ENCODE measurements around the gene PTCD2. TPM values are rescaled to one million over a fixed set of nuclear protein-coding genes. Genes with fewer than 3 reads are reported as not detected.

Gene PTCD2
- total and polyA plus RNA-seq, 2 experiments from 2014 or later: 6.3 to 14.3 TPM

- H3K9me3 ChIP-seq (ENCODE audit: low read depth): no peaks in the 10 kb centered on the region
These were observed 28.6 kb upstream of the PTCD2 start for GRCh38 chr5:72291601-72292000.

GRCh38 chr5:72292411-72292810 is 27.8 kb upstream of the PTCD2 start:
- Histone ChIP-seq H3K4me3 (no peak overlapping the region), H3K27me3 (no peaks in the 10 kb centered on the region), H3K9me3 (ENCODE audit: low read depth) (no peaks in the 10 kb centered on the region), H3K36me3 (peaks cover 9% of the 10 kb centered on the region), H3K27ac (no peak overlapping the region), H3K4me1 (ENCODE audit: low read depth) (peaks cover 16% of the 10 kb centered on the region)
- no peak for DNase-seq (ENCODE audit: low read depth in 1 of 2, low spot score in 1 of 2)
- TF ChIP-seq CTCF (IDR thresholded peaks at IDR 0.05; ENCODE audit: low read depth, low read length): no peak

More at GRCh38 chr5:72291601-72292000, 28.6 kb upstream of the PTCD2 start:
- H3K4me3 ChIP-seq: no peak overlapping the region
- TF ChIP-seq CTCF (IDR thresholded peaks at IDR 0.05; ENCODE audit: low read depth, low read length): no peak
- peaks cover 8% of the 10 kb centered on the region for H3K36me3 ChIP-seq
- no peak overlapping the region for H3K27ac ChIP-seq
- DNase-seq (ENCODE audit: low read depth in 1 of 2, low spot score in 1 of 2): no peak
- peaks cover 19% of the 10 kb centered on the region for H3K4me1 ChIP-seq (ENCODE audit: low read depth)
- no peaks in the 10 kb centered on the region for H3K27me3 ChIP-seq

GRCh38 chr5:72293495-72294055 is 26.6 kb upstream of the PTCD2 start:
- Histone ChIP-seq H3K4me1 (ENCODE audit: low read depth) (peaks cover 15% of the 10 kb centered on the region), H3K27ac (no peak overlapping the region), H3K36me3 (peaks cover 9% of the 10 kb centered on the region), H3K27me3 (no peaks in the 10 kb centered on the region), H3K9me3 (ENCODE audit: low read depth) (no peaks in the 10 kb centered on the region), H3K4me3 (no peak overlapping the region)
- TF ChIP-seq CTCF (IDR thresholded peaks at IDR 0.05; ENCODE audit: low read depth, low read length): no peak
- no peak for DNase-seq (ENCODE audit: low read depth in 1 of 2, low spot score in 1 of 2)

- no peaks in the 10 kb centered on the region for H3K9me3 ChIP-seq (ENCODE audit: low read depth)
- no peak overlapping the region for H3K27ac ChIP-seq
- TF ChIP-seq CTCF (IDR thresholded peaks at IDR 0.05; ENCODE audit: low read depth, low read length): no peak
- peaks cover 10% of the 10 kb centered on the region for H3K4me1 ChIP-seq (ENCODE audit: low read depth)
- peaks cover 9% of the 10 kb centered on the region for H3K36me3 ChIP-seq
- no peaks in the 10 kb centered on the region for H3K27me3 ChIP-seq
- H3K4me3 ChIP-seq: no peak overlapping the region
- DNase-seq (ENCODE audit: low read depth in 1 of 2, low spot score in 1 of 2): no peak
These were observed 25.7 kb upstream of the PTCD2 start for GRCh38 chr5:72294473-72294872.

GRCh38 chr5:72295539-72295938 is 24.6 kb upstream of the PTCD2 start:
- Histone ChIP-seq H3K27ac (no peak overlapping the region), H3K4me1 (ENCODE audit: low read depth) (peaks cover 10% of the 10 kb centered on the region), H3K27me3 (no peaks in the 10 kb centered on the region), H3K4me3 (no peak overlapping the region), H3K9me3 (ENCODE audit: low read depth) (no peaks in the 10 kb centered on the region), H3K36me3 (peaks cover 9% of the 10 kb centered on the region)
- no peak for TF ChIP-seq CTCF (IDR thresholded peaks at IDR 0.05; ENCODE audit: low read depth, low read length)
- no peak for DNase-seq (ENCODE audit: low read depth in 1 of 2, low spot score in 1 of 2)

Measured in cardiac muscle cell (in vitro differentiated cells and primary cell).